ENCODE results near the gene USP7.

- no peak for TF ChIP-seq CTCF (IDR thresholded peaks at IDR 0.05; ENCODE audit: low read length)
- no peak for TF ChIP-seq EZH2 (optimal IDR thresholded peaks at IDR 0.05; ENCODE audit: low read depth, low read length)
Measured at GRCh38 chr16:8916541-8917225, 47.0 kb downstream of the USP7 start.
